ENCODE measurements around the gene ALDH3B2.

The ALDH3B2 gene

DNA sequence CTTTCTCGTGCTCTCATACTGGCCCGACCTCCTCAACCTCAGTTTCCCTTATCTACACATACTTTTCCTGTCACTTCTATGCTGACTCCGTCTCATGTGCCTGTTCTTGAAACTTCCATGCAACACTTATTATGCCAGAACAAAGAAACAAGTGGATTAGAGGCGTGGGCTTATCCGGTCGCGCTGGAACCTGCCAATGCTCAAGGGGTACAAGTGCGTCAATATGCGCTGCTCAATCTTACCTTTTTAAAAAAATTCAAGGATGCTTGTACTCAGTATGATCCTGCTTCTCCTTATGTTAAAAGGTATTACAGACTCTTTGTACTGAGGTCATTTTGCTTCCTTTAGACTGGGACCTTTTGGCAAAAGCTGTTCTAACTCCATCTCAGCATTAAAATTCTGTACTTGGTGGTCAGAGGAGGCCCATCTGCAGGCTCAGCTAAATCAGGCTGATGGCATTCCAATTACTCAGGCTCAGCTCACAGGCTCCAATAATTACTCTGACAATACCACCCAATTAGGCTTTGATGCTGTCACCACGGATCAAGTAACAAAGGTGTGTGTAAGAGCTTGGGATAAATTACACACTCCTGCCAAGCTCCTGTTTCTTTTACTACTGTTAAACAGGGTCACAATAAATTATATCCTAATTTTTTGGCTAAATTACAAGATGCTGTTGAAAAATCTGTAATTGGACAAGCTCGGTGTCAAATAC is 26.3 kb upstream of the ALDH3B2 start:
- no peak for DNase-seq (ENCODE audit: low read depth)
- TF ChIP-seq, protein P1, sequence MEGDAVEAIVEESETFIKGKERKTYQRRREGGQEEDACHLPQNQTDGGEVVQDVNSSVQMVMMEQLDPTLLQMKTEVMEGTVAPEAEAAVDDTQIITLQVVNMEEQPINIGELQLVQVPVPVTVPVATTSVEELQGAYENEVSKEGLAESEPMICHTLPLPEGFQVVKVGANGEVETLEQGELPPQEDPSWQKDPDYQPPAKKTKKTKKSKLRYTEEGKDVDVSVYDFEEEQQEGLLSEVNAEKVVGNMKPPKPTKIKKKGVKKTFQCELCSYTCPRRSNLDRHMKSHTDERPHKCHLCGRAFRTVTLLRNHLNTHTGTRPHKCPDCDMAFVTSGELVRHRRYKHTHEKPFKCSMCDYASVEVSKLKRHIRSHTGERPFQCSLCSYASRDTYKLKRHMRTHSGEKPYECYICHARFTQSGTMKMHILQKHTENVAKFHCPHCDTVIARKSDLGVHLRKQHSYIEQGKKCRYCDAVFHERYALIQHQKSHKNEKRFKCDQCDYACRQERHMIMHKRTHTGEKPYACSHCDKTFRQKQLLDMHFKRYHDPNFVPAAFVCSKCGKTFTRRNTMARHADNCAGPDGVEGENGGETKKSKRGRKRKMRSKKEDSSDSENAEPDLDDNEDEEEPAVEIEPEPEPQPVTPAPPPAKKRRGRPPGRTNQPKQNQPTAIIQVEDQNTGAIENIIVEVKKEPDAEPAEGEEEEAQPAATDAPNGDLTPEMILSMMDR (IDR thresholded peaks at IDR 0.05; ENCODE audit: low read depth, low read length, missing control alignments): no peak

DNA sequence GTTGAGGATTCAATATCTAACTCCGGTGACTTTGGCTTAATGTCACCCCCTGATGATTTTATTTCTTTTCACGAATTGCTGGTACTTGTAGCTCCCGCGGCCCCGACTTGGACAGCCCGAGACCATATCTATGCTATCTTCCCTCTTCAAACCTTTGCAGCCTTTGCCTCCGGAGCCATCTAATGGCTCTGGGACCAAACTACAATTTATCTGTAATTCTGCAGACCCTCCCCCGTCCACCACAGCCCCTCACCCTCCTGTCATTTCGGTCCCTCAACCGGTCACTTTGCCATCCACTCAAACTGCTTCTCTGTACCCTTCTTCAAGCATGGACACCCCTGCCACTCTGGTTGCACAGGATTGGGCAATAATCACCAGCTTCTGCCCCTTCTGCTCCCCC is 25.7 kb upstream of the ALDH3B2 start:
- TF ChIP-seq, protein P1 (IDR thresholded peaks at IDR 0.05; ENCODE audit: low read depth, low read length, missing control alignments): no peak
- no peak overlapping the region for H3K4me3 ChIP-seq (ENCODE audit: low read depth, low read length)
- no peak for DNase-seq (ENCODE audit: low read depth)

More for the DNA sequence above, 26.3 kb upstream of the ALDH3B2 start:
- no peak overlapping the region for H3K4me3 ChIP-seq (ENCODE audit: low read depth, low read length)

DNA sequence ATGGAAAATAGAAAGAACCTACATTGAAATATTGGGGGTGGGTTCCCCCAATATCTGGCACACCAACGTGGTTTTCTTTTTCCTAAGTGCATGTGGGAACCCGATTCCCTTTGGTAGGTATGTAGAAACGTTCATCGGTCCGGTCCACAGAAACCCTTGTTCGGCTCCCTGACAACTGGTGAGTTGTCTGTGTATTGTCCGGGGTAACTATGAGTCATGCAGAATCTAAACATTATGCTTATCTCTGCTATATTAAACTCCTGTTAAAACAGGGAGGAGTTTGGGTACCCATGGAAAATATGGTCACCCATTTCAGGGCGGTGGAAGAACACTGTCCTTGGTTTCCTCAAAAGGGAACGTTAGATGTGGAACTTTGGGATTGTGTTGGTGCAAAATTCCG is 25.1 kb upstream of the ALDH3B2 start:
- TF ChIP-seq, protein P1 (IDR thresholded peaks at IDR 0.05; ENCODE audit: low read depth, low read length, missing control alignments): no peak
- DNase-seq (ENCODE audit: low read depth): no peak
- H3K4me3 ChIP-seq (ENCODE audit: low read depth, low read length): no peak overlapping the region

DNA sequence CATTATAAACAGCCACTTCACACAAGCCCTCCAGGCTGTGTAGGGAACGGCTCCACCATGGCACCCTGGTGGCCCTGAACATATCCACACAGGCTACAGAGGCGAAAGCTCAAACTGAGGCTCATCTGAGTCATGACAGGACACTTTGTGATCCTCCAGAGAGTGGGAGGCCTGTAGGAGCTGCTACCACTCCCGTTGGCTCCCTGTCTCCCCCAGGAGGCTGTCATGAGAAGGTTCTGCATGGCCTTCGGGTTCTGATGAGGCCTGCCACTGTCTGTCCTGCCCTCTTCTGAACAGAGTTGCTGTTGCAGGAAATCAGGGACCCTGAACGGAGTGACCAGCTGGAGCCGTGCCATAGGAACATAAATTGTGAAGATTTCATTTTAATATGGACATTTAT is 23.8 kb upstream of the ALDH3B2 start:
- DNase-seq (ENCODE audit: low read depth): peak; percentile 8
- TF ChIP-seq, protein P1 (IDR thresholded peaks at IDR 0.05; ENCODE audit: low read depth, low read length, missing control alignments): peak; percentile 67
- H3K4me3 ChIP-seq (ENCODE audit: low read depth, low read length): no peak overlapping the region

DNA sequence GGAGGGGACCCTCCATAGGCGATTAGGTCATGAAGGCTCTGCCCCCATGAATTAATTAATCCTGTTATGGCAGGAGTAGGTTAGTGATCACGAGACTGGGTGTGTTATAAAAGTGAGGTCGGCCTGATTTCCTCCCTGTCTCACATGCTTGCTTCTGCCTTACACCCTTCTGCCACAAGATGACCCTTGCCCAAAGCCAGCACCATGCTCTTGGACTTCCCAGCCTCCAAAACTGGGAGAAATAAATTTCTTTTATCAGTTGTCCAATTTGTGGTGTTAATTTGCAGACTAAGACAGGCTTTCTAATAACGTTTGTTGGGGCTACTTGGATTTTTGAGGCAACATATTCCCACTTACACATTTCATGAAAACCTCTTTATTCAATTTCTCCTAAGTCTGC is 23.4 kb upstream of the ALDH3B2 start:
- H3K4me3 ChIP-seq (ENCODE audit: low read depth, low read length): no peak overlapping the region
- TF ChIP-seq, protein P1 (IDR thresholded peaks at IDR 0.05; ENCODE audit: low read depth, low read length, missing control alignments): no peak
- DNase-seq (ENCODE audit: low read depth): no peak

DNA sequence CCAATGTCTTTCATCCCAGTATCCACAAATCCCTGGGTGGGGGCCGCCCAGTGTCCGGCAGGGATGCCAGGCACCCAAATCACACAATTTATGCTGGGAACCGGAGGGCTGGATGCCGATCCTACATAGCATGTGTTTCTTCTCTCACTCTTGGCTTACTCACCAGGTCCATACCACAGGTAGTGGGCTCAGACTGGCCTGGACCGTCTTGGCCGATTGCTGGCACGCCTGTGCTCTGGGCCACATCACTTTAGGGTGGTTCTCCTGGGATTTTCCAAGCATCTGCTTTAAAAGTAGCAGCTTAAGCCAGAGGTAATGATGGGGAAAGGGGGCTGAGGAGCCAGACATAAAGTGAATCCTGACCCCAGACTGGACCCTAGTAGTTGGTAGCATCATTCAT is 22.6 kb upstream of the ALDH3B2 start:
- TF ChIP-seq, protein P1 (IDR thresholded peaks at IDR 0.05; ENCODE audit: low read depth, low read length, missing control alignments): no peak
- no peak overlapping the region for H3K4me3 ChIP-seq (ENCODE audit: low read depth, low read length)
- DNase-seq (ENCODE audit: low read depth): no peak

DNA sequence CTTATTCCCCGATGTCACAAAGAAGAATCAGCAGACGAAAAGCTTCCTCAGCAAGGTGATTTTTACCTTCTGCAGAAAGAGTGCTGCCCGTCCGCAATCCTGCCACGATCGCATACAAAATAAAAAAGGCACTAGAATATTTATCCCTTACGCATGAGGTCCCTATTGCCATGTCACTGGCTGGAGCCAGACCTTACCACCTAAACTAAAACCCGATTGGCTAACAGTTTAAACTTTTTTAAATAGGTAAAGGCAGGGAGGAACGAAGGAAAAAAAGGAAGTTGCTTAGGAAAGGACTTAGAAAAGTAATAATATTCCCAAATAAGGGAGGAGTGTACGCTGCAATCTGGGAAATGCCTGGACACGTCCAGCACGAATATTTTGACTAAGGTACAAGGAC is 21.2 kb upstream of the ALDH3B2 start:
- H3K4me3 ChIP-seq (ENCODE audit: low read depth, low read length): no peak overlapping the region
- no peak for DNase-seq (ENCODE audit: low read depth)
- TF ChIP-seq, protein P1 (IDR thresholded peaks at IDR 0.05; ENCODE audit: low read depth, low read length, missing control alignments): no peak
